Fibroblast of lung (primary cell): Measurements from ENCODE around the gene ANKMY1. TPM values are rescaled to one million over a fixed set of nuclear protein-coding genes. Genes with fewer than 3 reads are reported as not detected.

Source experiments
- DNase-seq, 2 donors: peaks; one replicate each; pipeline versions ENCODE4 v3.0.0 to v3.0.0-alpha.2; 2010; ENCODE audit warnings: low read depth in 2 of 2
- H2AFZ ChIP-seq: 2 replicates; pipeline ENCODE4 v1.5.1; 2012; ENCODE audit warnings: low read length, control low read depth, inconsistent platforms
- H3K27ac ChIP-seq: 2 replicates; pipeline ENCODE4 v1.5.1; 2011; ENCODE audit warnings: low read length, control low read depth; ENCODE audit not compliant: insufficient read depth
- H3K27me3 ChIP-seq: 2 replicates; pipeline ENCODE4 v1.5.1; 2011; ENCODE audit warnings: mild to moderate bottlenecking, low read length; ENCODE audit not compliant: control insufficient read depth, insufficient read depth
- H3K36me3 ChIP-seq: 2 replicates; pipeline ENCODE4 v1.5.1; 2011; ENCODE audit warnings: low read length; ENCODE audit not compliant: control insufficient read depth, insufficient read depth
- H3K4me1 ChIP-seq: 2 replicates; pipeline ENCODE4 v1.5.1; 2011; ENCODE audit warnings: low read length; ENCODE audit not compliant: control insufficient read depth, insufficient read depth; ENCODE audit errors: extremely low read depth
- H3K4me2 ChIP-seq: 2 replicates; pipeline ENCODE4 v1.5.1; 2011; ENCODE audit warnings: low read length, control low read depth; ENCODE audit not compliant: insufficient read depth; ENCODE audit errors: extremely low read depth
- H3K4me3 ChIP-seq, 4 experiments: fragments of 200-600 bp in 1 of 4; sonication (generic) in 1 of 4; replicated peaks in 1 of 4; 2 replicates each; pipeline ENCODE4 v1.5.1; 2011 to 2016; ENCODE audit warnings: low read length in 4 of 4, low read depth in 3 of 4, mild to moderate bottlenecking in 3 of 4, control low read depth in 2 of 4, inconsistent platforms in 1 of 4, mixed read lengths in 1 of 4; ENCODE audit not compliant: insufficient read depth in 1 of 4; ENCODE audit errors: control extremely low read depth in 1 of 4
- H3K79me2 ChIP-seq: 2 replicates; pipeline ENCODE4 v1.5.1; 2012; ENCODE audit warnings: mild to moderate bottlenecking, low read length, inconsistent platforms; ENCODE audit not compliant: control insufficient read depth, insufficient read depth
- H3K9ac ChIP-seq: 2 replicates; pipeline ENCODE4 v1.5.1; 2011; ENCODE audit warnings: mild to moderate bottlenecking, low read length, control low read depth; ENCODE audit not compliant: insufficient read depth
- H3K9me3 ChIP-seq: 2 replicates; pipeline ENCODE4 v1.5.1; 2012; ENCODE audit warnings: low read depth, low read length; ENCODE audit not compliant: control insufficient read depth, insufficient read depth
- H4K20me1 ChIP-seq: 2 replicates; pipeline ENCODE4 v1.5.1; 2011; ENCODE audit warnings: low read length; ENCODE audit not compliant: control insufficient read depth, insufficient read depth; ENCODE audit errors: extremely low read depth
- EZH2 ChIP-seq: IDR thresholded peaks from 2 replicates; pipeline ENCODE4 v1.5.1; 2012; ENCODE audit warnings: low read length, control low read depth, mild to moderate bottlenecking; ENCODE audit errors: missing control alignments
- polyA plus RNA-seq, 2 donors: library from polyadenylated mRNA; depleted of rRNA in 1 of 2; stranded (reverse) in 1 of 2; unstranded in 1 of 2; fragments of >200 nt; gene quantifications; 2 replicates each; pipeline ENCODE4 v1.2.1, GENCODE V29; 2011 to 2012; ENCODE audit warnings: missing spikeins in 1 of 2
- total RNA-seq: library from RNA; depleted of rRNA; stranded (reverse); fragments of >200 nt; gene quantifications from 2 replicates; pipeline ENCODE4 v1.2.1, GENCODE V29; 2014
- TF ChIP-seq, protein P1 (sequence below), 2 donors: IDR thresholded peaks in 1 of 2; conservative IDR thresholded peaks in 1 of 2; 1 replicate in 1 of 2; 2 replicates in 1 of 2; pipeline ENCODE4 v1.5.1; 2011 to 2012; ENCODE audit warnings: low read length in 2 of 2, control low read depth in 1 of 2, inconsistent platforms in 1 of 2, low read depth in 1 of 2, mild to moderate bottlenecking in 1 of 2

ANKMY1 gene
- total and polyA plus RNA-seq, 2 donors (not counting 1 experiment from before 2014, with no cell fraction given), result 2.8 to 7.4 TPM

DNA sequence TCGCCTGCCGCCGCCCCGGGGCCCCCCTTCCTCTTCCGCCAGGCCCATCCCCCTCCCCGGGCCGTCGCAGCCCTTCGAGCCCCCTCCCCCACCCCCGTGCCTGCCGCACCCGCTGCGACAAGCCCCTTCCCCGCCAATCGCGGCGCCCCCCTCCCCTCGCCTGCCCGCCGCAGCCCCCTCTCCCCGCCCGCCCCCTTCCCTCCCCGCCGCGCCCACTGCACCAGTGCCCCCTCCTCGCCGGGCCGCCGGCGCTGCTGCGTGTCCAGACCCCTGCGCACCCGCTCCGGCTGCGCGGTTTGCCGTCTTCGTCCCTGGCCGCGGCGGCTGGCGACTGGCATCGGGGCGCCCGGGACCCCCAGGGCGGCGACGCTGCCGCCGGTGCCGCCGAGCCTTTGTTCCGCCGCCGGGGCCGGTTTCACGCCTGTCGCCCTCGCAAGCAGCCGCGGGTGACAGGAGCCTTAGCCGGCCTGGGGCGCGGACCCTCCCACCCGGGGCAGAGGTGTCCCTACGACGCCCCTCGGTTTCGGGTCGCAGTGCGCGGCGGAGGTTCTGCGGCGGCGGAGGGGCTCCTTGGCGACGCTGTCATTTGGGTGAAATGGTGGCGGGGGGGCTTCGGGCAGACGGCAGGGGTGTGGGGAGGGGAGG is 104.2 kb downstream of the ANKMY1 start:
- H3K9me3 ChIP-seq, result no peaks in the 10 kb centered on the region
- H3K36me3 ChIP-seq, result no peaks in the 10 kb centered on the region
- no peak overlapping the region for H3K4me2 ChIP-seq
- no peak overlapping the region for H3K9ac ChIP-seq
- H3K4me3 ChIP-seq, result peak overlapping the region in 1 of 4 experiments; percentile 10
- H3K79me2 ChIP-seq, result peaks cover 38% of the 10 kb centered on the region
- H3K27me3 ChIP-seq, result no peaks in the 10 kb centered on the region
- no peak for DNase-seq
- no peaks in the 10 kb centered on the region for H4K20me1 ChIP-seq
- no peak overlapping the region for H3K27ac ChIP-seq
- no peak overlapping the region for H2AFZ ChIP-seq
- TF ChIP-seq EZH2, result no peak
- TF ChIP-seq, protein P1, sequence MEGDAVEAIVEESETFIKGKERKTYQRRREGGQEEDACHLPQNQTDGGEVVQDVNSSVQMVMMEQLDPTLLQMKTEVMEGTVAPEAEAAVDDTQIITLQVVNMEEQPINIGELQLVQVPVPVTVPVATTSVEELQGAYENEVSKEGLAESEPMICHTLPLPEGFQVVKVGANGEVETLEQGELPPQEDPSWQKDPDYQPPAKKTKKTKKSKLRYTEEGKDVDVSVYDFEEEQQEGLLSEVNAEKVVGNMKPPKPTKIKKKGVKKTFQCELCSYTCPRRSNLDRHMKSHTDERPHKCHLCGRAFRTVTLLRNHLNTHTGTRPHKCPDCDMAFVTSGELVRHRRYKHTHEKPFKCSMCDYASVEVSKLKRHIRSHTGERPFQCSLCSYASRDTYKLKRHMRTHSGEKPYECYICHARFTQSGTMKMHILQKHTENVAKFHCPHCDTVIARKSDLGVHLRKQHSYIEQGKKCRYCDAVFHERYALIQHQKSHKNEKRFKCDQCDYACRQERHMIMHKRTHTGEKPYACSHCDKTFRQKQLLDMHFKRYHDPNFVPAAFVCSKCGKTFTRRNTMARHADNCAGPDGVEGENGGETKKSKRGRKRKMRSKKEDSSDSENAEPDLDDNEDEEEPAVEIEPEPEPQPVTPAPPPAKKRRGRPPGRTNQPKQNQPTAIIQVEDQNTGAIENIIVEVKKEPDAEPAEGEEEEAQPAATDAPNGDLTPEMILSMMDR (conservative IDR thresholded peaks at IDR 0.05 in 1 of 2, IDR thresholded peaks at IDR 0.05 in 1 of 2; ENCODE audit: low read depth in 1 of 2, low read length in 2 of 2), result no peak
- peaks cover 11% of the 10 kb centered on the region for H3K4me1 ChIP-seq

DNA sequence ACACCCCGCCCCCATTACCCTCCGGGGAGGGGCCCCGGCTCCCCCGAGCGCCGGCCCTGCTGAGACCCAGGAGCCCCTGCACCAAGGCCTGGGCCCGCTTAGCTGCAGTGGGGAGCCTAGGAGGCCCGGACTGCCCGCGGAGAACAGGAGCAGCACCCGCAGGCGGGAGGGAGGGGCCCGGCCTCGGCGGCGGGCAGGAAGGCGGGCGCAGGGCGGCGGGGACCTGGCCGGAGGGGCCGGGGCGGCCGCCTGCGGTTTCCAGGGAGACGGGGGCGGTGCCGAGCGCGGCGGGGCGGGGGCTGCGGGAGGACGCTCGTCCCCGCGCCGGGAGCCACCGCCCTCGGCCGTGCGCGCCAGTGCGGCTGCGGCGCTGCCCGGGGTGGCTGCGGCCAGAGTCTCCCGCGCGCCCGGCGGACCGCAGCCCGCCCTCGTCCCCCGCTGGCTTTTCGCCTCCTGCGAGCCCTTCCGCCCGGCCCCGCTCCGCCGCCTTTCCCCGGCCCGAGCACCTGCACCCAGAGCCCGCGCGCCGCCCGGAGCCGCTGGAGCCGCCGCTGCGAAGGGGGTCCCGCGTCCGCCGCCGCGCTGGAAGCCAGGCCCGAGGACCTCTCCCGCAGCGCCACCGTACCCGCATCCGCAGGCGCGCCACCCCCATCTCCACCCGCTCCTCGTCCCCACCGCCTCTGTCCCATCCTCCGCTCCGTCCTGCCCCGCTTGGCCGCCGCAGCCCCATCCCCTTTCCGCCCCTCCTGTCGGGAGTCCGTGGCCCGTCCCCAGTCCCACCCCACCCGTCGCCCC is 105.1 kb downstream of the ANKMY1 start:
- TF ChIP-seq EZH2, result no peak
- TF ChIP-seq, protein P1 (conservative IDR thresholded peaks at IDR 0.05 in 1 of 2, IDR thresholded peaks at IDR 0.05 in 1 of 2; ENCODE audit: low read depth in 1 of 2, low read length in 2 of 2), result no peak
- Histone ChIP-seq H3K27ac (no peak overlapping the region), H3K27me3 (no peaks in the 10 kb centered on the region), H3K36me3 (no peaks in the 10 kb centered on the region), H4K20me1 (no peaks in the 10 kb centered on the region), H3K9me3 (no peaks in the 10 kb centered on the region), H3K79me2 (peaks cover 44% of the 10 kb centered on the region), H2AFZ (no peak overlapping the region), H3K9ac (peak overlapping the region; percentile 42), H3K4me3 (peak overlapping the region; percentile 24 to 58 (median 29)), H3K4me2 (peak overlapping the region; percentile 75), H3K4me1 (peaks cover 11% of the 10 kb centered on the region)
- peak; percentile 55 to 57 for DNase-seq

DNA sequence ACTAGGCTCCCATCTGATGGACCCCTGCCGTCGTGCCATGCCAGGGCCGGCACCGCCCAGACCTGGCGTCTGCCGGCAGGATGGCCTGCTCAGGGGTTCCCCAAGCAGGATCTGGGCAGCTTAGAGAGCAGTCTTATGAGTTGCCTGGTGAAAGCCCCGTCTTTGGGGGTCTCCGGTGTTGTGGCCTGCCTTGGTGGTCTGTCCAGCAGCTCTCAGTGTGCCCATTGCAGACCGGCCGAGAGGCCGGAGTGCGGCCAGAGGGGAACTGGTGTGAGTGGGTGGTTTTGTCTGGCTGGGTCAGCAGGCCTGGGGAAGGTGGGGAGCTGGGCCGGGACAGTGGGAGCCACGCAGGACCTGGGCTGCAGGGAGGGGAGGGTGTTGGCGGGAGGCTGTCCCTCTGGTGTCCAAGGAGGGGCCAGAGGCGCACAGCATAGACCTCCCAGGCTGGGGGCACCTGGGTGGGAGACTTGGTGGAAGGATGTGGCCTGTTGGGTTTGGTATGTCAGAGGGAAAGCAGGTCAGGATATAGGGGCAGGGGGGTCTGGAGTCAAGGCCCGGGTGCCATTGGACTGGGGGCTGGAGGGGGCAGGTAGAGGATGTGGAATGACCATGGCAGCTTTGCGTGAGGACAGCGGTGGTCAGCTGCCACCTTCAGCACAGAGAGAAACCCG is 105.9 kb downstream of the ANKMY1 start:
- Histone ChIP-seq H3K4me2 (peak overlapping the region; percentile 75), H3K27ac (no peak overlapping the region), H3K27me3 (no peaks in the 10 kb centered on the region), H3K79me2 (peaks cover 51% of the 10 kb centered on the region), H4K20me1 (peaks cover 2% of the 10 kb centered on the region), H3K9me3 (no peaks in the 10 kb centered on the region), H3K36me3 (no peaks in the 10 kb centered on the region), H3K4me3 (peak overlapping the region; percentile 24 to 58 (median 29)), H3K9ac (peak overlapping the region; percentile 8), H3K4me1 (peaks cover 11% of the 10 kb centered on the region), H2AFZ (no peak overlapping the region)
- no peak for DNase-seq
- TF ChIP-seq, protein P1 (conservative IDR thresholded peaks at IDR 0.05 in 1 of 2, IDR thresholded peaks at IDR 0.05 in 1 of 2; ENCODE audit: low read depth in 1 of 2, low read length in 2 of 2), result no peak
- no peak for TF ChIP-seq EZH2
